ENCODE data around the gene TWIST1. TPM values are rescaled to one million over a fixed set of nuclear protein-coding genes. Genes with fewer than 3 reads are reported as not detected.
A peak's percentile ranks its signal among the peaks of the same experiment; 100 is the strongest.

The TWIST1 gene
- total RNA-seq, 1 donor from 2014 or later = 53.4 TPM

DNA sequence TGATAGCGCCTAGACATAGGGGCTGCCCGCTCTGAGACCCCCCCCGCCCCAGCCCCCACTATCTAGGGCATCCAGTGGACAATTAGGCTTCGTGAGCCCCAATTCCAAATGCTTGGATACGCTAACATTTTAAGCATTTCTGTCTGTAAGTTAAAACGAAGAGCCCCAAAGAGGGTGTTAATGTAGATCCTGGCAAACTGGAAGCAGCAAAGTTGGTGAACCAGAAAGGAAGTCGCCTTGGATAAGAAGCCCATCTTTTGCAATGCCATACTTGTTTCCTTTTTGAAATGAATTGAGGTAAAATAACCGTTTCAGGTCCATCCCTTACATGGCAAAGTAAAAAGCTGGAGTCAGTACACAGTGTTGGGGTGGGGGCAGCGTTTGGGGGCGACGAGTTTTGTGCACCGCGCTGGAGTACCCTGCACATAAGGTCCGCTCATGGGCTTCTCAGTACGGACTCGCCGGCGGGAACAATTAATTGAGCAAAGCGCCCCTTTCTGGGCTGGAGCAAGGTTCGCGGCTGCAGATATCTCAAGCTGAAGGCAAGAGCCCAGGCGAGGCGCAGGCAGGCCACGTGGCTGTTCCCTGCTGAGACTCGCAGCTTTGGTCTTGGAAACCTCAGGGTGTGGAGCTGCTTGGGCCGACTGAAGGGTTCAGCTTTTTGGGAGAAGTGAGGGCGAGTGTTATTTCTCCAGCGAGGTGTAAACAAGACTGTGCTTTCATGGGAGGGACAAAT is 1.4 kb upstream of the TWIST1 start:
- TF ChIP-seq, protein P1, sequence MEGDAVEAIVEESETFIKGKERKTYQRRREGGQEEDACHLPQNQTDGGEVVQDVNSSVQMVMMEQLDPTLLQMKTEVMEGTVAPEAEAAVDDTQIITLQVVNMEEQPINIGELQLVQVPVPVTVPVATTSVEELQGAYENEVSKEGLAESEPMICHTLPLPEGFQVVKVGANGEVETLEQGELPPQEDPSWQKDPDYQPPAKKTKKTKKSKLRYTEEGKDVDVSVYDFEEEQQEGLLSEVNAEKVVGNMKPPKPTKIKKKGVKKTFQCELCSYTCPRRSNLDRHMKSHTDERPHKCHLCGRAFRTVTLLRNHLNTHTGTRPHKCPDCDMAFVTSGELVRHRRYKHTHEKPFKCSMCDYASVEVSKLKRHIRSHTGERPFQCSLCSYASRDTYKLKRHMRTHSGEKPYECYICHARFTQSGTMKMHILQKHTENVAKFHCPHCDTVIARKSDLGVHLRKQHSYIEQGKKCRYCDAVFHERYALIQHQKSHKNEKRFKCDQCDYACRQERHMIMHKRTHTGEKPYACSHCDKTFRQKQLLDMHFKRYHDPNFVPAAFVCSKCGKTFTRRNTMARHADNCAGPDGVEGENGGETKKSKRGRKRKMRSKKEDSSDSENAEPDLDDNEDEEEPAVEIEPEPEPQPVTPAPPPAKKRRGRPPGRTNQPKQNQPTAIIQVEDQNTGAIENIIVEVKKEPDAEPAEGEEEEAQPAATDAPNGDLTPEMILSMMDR (IDR thresholded peaks at IDR 0.05) = no peak
- Mint-ChIP-seq H3K27ac (ENCODE audit: unreplicated experiment) (peak overlapping the region; percentile 91), H3K9me3 (ENCODE audit: unreplicated experiment) (no peaks in the 10 kb centered on the region), H3K36me3 (ENCODE audit: unreplicated experiment) (peaks cover 7% of the 10 kb centered on the region), H3K4me1 (ENCODE audit: unreplicated experiment) (peaks cover 37% of the 10 kb centered on the region), H3K27me3 (ENCODE audit: unreplicated experiment) (no peaks in the 10 kb centered on the region), H3K4me3 (ENCODE audit: unreplicated experiment) (peak overlapping the region; percentile 81)
- no peak for DNase-seq (ENCODE audit: extremely low spot score, unreplicated experiment)

- Mint-ChIP-seq H3K27me3 (ENCODE audit: unreplicated experiment) (no peaks in the 10 kb centered on the region), H3K27ac (ENCODE audit: unreplicated experiment) (peak overlapping the region; percentile 91), H3K9me3 (ENCODE audit: unreplicated experiment) (no peaks in the 10 kb centered on the region), H3K4me1 (ENCODE audit: unreplicated experiment) (peaks cover 44% of the 10 kb centered on the region), H3K4me3 (ENCODE audit: unreplicated experiment) (peak overlapping the region; percentile 81), H3K36me3 (ENCODE audit: unreplicated experiment) (peaks cover 7% of the 10 kb centered on the region)
- TF ChIP-seq, protein P1 (IDR thresholded peaks at IDR 0.05) = peak; percentile 56
- no peak for DNase-seq (ENCODE audit: extremely low spot score, unreplicated experiment)
Observed at GRCh38 chr7:19117870-19118608, 603 bp upstream of the TWIST1 start.

- peak overlapping the region; percentile 97 for H3K27ac Mint-ChIP-seq (ENCODE audit: unreplicated experiment)
- H3K4me1 Mint-ChIP-seq (ENCODE audit: unreplicated experiment) = peaks cover 53% of the 10 kb centered on the region
Observed at GRCh38 chr7:19116121-19117090, 1.0 kb downstream of the TWIST1 start.

GRCh38 chr7:19114551-19114855 is 2.9 kb downstream of the TWIST1 start:
- peak overlapping the region; percentile 99 for H3K27ac Mint-ChIP-seq (ENCODE audit: unreplicated experiment)
- no peak for DNase-seq (ENCODE audit: extremely low spot score, unreplicated experiment)
- no peaks in the 10 kb centered on the region for H3K27me3 Mint-ChIP-seq (ENCODE audit: unreplicated experiment)
- H3K9me3 Mint-ChIP-seq (ENCODE audit: unreplicated experiment) = no peaks in the 10 kb centered on the region
- peaks cover 56% of the 10 kb centered on the region for H3K4me1 Mint-ChIP-seq (ENCODE audit: unreplicated experiment)
- H3K4me3 Mint-ChIP-seq (ENCODE audit: unreplicated experiment) = peak overlapping the region; percentile 80
- TF ChIP-seq, protein P1 (IDR thresholded peaks at IDR 0.05) = no peak
- H3K36me3 Mint-ChIP-seq (ENCODE audit: unreplicated experiment) = peaks cover 9% of the 10 kb centered on the region

More at GRCh38 chr7:19116121-19117090, 1.0 kb downstream of the TWIST1 start:
- TF ChIP-seq, protein P1 (IDR thresholded peaks at IDR 0.05) = no peak
- peaks cover 7% of the 10 kb centered on the region for H3K36me3 Mint-ChIP-seq (ENCODE audit: unreplicated experiment)
- no peak for DNase-seq (ENCODE audit: extremely low spot score, unreplicated experiment)
- H3K4me3 Mint-ChIP-seq (ENCODE audit: unreplicated experiment) = peak overlapping the region; percentile 97
- no peaks in the 10 kb centered on the region for H3K9me3 Mint-ChIP-seq (ENCODE audit: unreplicated experiment)
- H3K27me3 Mint-ChIP-seq (ENCODE audit: unreplicated experiment) = no peaks in the 10 kb centered on the region

All from osteocyte (in vitro differentiated cells).